Nephron progenitor cell (in vitro differentiated cells): Measurements from ENCODE around the gene PSMD3.

ENCODE experiments used
- DNase-seq: peaks from one replicate; pipeline ENCODE4 v3.0.0; 2021
- H3K27ac Mint-ChIP-seq: 2 replicates; pipeline ENCODE4 v1.8.0; 2021; ENCODE audit warnings: mild to moderate bottlenecking, moderate library complexity, mixed read lengths
- H3K27me3 Mint-ChIP-seq: 2 replicates; pipeline ENCODE4 v1.8.0; 2021; ENCODE audit warnings: mild to moderate bottlenecking, low read depth, mixed read lengths; ENCODE audit not compliant: poor library complexity
- H3K36me3 Mint-ChIP-seq: 2 replicates; pipeline ENCODE4 v1.8.0; 2021; ENCODE audit warnings: low read depth, mixed read lengths
- H3K4me1 Mint-ChIP-seq: 2 replicates; pipeline ENCODE4 v1.8.0; 2021; ENCODE audit warnings: mixed read lengths
- H3K4me3 Mint-ChIP-seq: 2 replicates; pipeline ENCODE4 v1.8.0; 2021; ENCODE audit warnings: mild to moderate bottlenecking, moderate library complexity, mixed read lengths
- H3K9me3 Mint-ChIP-seq: 2 replicates; pipeline ENCODE4 v1.8.0; 2021; ENCODE audit warnings: mild to moderate bottlenecking, moderate library complexity, mixed read lengths
- TF ChIP-seq, protein P1 (sequence below): fragments of 200-600 bp; sonication (generic); IDR thresholded peaks from 2 replicates; pipeline ENCODE4 v1.5.0; 2021; ENCODE audit warnings: antibody characterized with exemption

Gene PSMD3

DNA sequence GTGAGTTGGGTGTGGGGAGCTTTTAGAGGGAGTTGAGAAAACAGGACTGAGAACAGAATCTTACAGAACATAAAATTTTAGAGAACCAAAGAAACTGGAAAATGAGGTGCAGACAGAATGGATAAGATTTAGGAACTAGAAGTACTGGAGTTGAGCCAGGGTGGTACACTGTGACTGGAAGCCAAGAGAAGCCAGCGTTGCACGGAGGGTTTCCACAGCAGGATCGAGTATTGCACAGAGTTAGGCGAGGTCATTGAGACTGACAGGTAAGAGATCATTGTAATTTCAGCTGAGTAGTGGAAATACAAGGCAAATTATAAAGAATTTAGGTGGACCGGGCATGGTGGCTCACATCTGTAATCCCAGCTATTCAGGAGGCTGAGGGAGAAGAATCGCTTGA, 11.2 kb upstream of the PSMD3 start:
- Mint-ChIP-seq H3K4me3 (no peak overlapping the region), H3K4me1 (no peaks in the 10 kb centered on the region), H3K27me3 (peaks cover 67% of the 10 kb centered on the region), H3K9me3 (no peaks in the 10 kb centered on the region), H3K27ac (peak overlapping the region; percentile 30), H3K36me3 (no peaks in the 10 kb centered on the region)
- DNase-seq, result no peak
- TF ChIP-seq, protein P1, sequence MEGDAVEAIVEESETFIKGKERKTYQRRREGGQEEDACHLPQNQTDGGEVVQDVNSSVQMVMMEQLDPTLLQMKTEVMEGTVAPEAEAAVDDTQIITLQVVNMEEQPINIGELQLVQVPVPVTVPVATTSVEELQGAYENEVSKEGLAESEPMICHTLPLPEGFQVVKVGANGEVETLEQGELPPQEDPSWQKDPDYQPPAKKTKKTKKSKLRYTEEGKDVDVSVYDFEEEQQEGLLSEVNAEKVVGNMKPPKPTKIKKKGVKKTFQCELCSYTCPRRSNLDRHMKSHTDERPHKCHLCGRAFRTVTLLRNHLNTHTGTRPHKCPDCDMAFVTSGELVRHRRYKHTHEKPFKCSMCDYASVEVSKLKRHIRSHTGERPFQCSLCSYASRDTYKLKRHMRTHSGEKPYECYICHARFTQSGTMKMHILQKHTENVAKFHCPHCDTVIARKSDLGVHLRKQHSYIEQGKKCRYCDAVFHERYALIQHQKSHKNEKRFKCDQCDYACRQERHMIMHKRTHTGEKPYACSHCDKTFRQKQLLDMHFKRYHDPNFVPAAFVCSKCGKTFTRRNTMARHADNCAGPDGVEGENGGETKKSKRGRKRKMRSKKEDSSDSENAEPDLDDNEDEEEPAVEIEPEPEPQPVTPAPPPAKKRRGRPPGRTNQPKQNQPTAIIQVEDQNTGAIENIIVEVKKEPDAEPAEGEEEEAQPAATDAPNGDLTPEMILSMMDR, result no peak

DNA sequence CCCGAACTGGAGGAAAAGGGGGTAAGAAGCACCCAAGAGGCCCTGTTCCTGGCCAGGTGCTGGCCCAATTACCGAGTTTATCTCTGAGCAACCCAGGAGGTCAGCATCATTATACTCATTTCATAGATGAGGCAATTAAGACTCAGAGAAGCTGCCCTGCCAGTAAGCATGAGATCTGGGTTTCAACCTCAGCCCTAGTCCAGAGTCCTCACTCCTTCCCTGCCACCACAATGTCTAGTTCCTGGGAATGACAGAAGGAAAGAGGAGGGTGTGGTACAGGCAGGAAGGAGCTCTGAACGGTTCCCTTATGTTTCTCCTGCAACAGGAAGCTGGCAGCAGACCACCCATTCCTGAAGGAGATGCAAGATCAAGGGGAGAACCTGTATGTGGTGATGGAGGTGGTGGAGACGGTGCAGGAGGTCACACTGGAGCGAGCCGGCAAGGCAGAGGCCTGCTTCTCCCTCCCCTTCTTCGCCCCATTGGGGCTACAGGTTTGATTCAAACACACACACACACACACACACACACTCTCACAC, 10.4 kb upstream of the PSMD3 start:
- H3K9me3 Mint-ChIP-seq, result no peaks in the 10 kb centered on the region
- no peak overlapping the region for H3K27ac Mint-ChIP-seq
- no peak overlapping the region for H3K4me3 Mint-ChIP-seq
- no peaks in the 10 kb centered on the region for H3K36me3 Mint-ChIP-seq
- no peaks in the 10 kb centered on the region for H3K4me1 Mint-ChIP-seq
- TF ChIP-seq, protein P1, result no peak
- H3K27me3 Mint-ChIP-seq, result peaks cover 72% of the 10 kb centered on the region
- DNase-seq, result no peak

DNA sequence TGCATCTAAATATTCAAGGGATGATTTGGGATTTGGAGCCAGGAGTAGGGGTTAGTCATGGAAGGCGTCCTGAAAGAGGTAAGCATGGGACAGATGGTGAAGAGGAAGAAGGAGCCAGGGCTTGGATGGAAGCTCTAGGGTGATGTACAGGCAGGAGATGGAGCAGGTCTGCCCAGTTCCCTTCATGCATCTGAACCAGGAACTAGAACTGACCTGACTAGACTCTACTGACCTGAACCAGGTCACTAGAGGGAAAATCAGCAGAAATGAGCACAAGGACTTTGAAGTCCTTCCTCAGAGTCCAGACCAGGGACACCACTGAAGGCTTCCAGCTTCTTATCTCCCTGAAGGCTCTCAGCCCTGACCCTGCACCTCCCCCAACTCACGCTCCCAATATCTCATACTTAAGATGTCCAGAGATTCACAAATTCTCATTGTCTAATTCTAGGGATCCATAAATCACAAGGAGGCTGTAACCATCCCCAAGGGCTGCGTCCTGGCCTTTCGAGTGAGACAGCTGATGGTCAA, 9.5 kb upstream of the PSMD3 start:
- H3K27me3 Mint-ChIP-seq, result peaks cover 64% of the 10 kb centered on the region
- no peak overlapping the region for H3K4me3 Mint-ChIP-seq
- no peaks in the 10 kb centered on the region for H3K36me3 Mint-ChIP-seq
- TF ChIP-seq, protein P1, result no peak
- H3K4me1 Mint-ChIP-seq, result peaks cover 4% of the 10 kb centered on the region
- H3K27ac Mint-ChIP-seq, result no peak overlapping the region
- DNase-seq, result no peak
- no peaks in the 10 kb centered on the region for H3K9me3 Mint-ChIP-seq

DNA sequence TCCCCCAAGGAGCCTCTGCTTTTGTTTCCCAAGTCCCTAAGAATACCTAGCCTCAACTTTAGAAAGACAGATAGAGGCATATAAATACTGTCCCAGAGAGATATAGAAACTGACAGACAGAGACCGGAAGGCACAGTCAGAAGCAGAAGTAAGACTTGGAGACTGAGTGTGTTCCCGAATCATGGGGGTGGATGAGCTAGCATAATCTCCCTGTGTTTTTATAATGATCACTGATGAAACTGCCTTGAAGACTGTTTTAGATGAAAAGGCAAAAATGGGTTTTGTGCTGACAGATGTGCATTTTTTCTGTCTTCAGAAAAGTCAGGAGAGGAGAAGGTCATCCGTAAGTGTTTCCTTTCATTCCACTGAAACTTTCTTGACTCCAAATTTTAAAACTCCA, 8.3 kb upstream of the PSMD3 start:
- Mint-ChIP-seq H3K27ac (no peak overlapping the region), H3K36me3 (no peaks in the 10 kb centered on the region), H3K4me1 (peaks cover 4% of the 10 kb centered on the region), H3K4me3 (no peak overlapping the region), H3K27me3 (peaks cover 66% of the 10 kb centered on the region), H3K9me3 (no peaks in the 10 kb centered on the region)
- no peak for DNase-seq
- TF ChIP-seq, protein P1, result no peak

DNA sequence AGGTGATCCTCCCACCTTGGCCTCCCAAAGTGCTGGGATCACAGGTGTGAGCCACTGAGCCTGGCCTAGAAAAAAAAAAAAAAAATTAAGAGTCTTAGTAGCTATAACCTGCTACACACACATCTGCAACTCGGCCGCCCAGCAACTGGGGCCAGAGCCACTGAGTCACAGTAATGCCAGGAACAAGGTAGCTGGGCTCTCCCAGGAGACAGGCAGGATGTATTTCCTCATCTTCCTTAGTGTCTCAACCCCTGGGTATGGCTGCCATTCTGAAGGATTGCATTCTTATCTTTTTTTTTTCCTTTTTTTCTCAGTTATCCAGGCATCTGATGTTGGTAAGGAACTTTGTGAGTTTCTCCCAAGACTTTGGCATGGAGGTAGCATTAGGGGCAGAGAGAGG, 7.1 kb upstream of the PSMD3 start:
- H3K4me3 Mint-ChIP-seq, result no peak overlapping the region
- peaks cover 72% of the 10 kb centered on the region for H3K27me3 Mint-ChIP-seq
- peaks cover 4% of the 10 kb centered on the region for H3K4me1 Mint-ChIP-seq
- H3K36me3 Mint-ChIP-seq, result no peaks in the 10 kb centered on the region
- no peak for DNase-seq
- TF ChIP-seq, protein P1, result no peak
- H3K9me3 Mint-ChIP-seq, result no peaks in the 10 kb centered on the region
- no peak overlapping the region for H3K27ac Mint-ChIP-seq

DNA sequence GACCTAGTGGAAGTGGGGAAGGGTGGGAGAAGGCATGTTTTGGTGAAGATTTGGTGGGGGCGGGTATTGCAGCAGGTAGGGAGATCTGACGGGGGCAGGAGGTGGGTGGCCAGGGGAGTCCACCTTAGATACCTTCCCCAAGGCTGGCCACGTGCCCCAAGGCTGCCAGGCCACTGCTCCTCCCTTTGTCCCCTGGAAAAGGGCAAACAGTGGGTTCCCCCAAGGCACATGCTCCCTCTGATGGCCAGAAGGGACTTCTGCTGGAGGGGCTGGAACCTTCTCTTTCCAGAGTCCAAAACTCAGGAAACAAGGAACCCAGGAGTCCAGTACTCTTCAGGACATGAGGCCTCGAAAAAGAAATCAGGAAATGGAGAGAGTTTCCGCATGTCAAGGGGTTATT, 6.2 kb upstream of the PSMD3 start:
- H3K27ac Mint-ChIP-seq, result no peak overlapping the region
- DNase-seq, result no peak
- H3K9me3 Mint-ChIP-seq, result no peaks in the 10 kb centered on the region
- peaks cover 8% of the 10 kb centered on the region for H3K4me1 Mint-ChIP-seq
- H3K27me3 Mint-ChIP-seq, result peaks cover 71% of the 10 kb centered on the region
- no peaks in the 10 kb centered on the region for H3K36me3 Mint-ChIP-seq
- H3K4me3 Mint-ChIP-seq, result no peak overlapping the region
- TF ChIP-seq, protein P1, result no peak
